ENCODE measurements around the gene USP48. TPM values are rescaled to one million over a fixed set of nuclear protein-coding genes. Genes with fewer than 3 reads are reported as not detected.

The USP48 gene
- total and polyA plus RNA-seq, 2 of the 13 experiments (the other 11 are each of a cell fraction or from before 2014, with no cell fraction given) = 30.4 to 30.7 TPM

DNA sequence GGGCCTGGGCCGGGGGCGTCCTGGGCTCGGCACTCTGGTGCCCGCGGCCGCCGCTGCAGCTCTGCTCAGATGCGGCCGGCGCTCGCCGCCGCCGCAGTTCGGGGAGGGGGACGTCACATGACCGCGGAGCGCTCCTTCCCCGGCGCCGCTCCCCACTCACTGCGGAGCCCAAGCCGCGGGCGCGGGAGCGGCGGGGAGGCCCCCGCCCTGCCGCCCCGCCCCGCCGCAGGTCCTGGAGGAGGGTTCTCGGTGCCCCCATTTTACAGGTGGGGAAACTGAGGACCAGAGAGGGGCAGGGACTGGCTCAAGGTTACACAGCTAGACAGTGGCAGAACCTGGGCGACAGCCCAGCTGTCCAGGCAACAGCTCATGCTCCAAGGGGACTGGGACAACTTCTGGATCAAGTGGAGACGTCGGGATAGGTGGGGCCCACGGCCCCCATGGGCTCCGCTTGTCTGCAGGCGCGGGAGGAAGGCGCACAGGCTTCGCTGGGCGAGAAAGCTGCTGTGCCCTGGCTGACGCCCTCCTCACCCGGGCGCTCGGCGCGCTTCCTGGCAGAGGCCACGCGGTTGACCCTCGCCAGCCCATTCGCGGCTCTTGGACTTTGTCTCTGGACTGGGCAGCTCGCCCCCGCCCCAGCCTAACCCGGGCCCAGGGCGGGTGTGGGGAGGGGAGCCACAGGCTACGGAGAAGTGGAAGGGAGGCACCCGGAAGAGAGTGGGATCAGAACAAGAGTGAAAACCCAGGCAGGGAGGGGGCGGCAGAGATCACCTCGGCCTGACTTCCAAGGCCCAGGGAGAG lies 113.5 kb downstream of the USP48 start, which contains the start of gene RAP1GAP (continued):
- TF ChIP-seq ZNF670 (CRISPR knock-in tag; IDR thresholded peaks at IDR 0.05; ENCODE audit: borderline replicate concordance) (peak; percentile 89; the same call in 1 of the 2 replicates), MLLT10 (CRISPR knock-in tag; IDR thresholded peaks at IDR 0.05) (no peak), RCOR2 (CRISPR knock-in tag; IDR thresholded peaks at IDR 0.05) (0 out of 2 replicates have a peak, but pooled peaks have one; percentile 33), RFX3 (CRISPR knock-in tag; IDR thresholded peaks at IDR 0.05) (0 out of 2 replicates have a peak, but pooled peaks have one; percentile 11), GTF2F1 (IDR thresholded peaks at IDR 0.05; ENCODE audit: low read length) (no peak), ZNF124 (CRISPR knock-in tag; IDR thresholded peaks at IDR 0.05) (0 out of 2 replicates have a peak, but pooled peaks have one; percentile 63), AKAP8 (CRISPR knock-in tag; IDR thresholded peaks at IDR 0.05) (0 out of 2 replicates have a peak, but pooled peaks have one; percentile 32), RARG (CRISPR knock-in tag; IDR thresholded peaks at IDR 0.05; ENCODE audit: low read depth) (no peak), PHF5A (CRISPR knock-in tag; IDR thresholded peaks at IDR 0.05; ENCODE audit: low read depth, unreplicated experiment) (peak; percentile 80)
- TF ChIP-seq, protein P1, sequence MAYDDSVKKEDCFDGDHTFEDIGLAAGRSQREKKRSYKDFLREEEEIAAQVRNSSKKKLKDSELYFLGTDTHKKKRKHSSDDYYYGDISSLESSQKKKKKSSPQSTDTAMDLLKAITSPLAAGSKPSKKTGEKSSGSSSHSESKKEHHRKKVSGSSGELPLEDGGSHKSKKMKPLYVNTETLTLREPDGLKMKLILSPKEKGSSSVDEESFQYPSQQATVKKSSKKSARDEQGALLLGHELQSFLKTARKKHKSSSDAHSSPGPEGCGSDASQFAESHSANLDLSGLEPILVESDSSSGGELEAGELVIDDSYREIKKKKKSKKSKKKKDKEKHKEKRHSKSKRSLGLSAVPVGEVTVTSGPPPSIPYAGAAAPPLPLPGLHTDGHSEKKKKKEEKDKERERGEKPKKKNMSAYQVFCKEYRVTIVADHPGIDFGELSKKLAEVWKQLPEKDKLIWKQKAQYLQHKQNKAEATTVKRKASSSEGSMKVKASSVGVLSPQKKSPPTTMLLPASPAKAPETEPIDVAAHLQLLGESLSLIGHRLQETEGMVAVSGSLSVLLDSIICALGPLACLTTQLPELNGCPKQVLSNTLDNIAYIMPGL (CRISPR knock-in tag; IDR thresholded peaks at IDR 0.05; ENCODE audit: borderline replicate concordance in 1 of 2, low read depth in 1 of 2) = peak; percentile 77 to 87; a peak in 3 of 4 replicates
- TF ChIP-seq, protein P2, sequence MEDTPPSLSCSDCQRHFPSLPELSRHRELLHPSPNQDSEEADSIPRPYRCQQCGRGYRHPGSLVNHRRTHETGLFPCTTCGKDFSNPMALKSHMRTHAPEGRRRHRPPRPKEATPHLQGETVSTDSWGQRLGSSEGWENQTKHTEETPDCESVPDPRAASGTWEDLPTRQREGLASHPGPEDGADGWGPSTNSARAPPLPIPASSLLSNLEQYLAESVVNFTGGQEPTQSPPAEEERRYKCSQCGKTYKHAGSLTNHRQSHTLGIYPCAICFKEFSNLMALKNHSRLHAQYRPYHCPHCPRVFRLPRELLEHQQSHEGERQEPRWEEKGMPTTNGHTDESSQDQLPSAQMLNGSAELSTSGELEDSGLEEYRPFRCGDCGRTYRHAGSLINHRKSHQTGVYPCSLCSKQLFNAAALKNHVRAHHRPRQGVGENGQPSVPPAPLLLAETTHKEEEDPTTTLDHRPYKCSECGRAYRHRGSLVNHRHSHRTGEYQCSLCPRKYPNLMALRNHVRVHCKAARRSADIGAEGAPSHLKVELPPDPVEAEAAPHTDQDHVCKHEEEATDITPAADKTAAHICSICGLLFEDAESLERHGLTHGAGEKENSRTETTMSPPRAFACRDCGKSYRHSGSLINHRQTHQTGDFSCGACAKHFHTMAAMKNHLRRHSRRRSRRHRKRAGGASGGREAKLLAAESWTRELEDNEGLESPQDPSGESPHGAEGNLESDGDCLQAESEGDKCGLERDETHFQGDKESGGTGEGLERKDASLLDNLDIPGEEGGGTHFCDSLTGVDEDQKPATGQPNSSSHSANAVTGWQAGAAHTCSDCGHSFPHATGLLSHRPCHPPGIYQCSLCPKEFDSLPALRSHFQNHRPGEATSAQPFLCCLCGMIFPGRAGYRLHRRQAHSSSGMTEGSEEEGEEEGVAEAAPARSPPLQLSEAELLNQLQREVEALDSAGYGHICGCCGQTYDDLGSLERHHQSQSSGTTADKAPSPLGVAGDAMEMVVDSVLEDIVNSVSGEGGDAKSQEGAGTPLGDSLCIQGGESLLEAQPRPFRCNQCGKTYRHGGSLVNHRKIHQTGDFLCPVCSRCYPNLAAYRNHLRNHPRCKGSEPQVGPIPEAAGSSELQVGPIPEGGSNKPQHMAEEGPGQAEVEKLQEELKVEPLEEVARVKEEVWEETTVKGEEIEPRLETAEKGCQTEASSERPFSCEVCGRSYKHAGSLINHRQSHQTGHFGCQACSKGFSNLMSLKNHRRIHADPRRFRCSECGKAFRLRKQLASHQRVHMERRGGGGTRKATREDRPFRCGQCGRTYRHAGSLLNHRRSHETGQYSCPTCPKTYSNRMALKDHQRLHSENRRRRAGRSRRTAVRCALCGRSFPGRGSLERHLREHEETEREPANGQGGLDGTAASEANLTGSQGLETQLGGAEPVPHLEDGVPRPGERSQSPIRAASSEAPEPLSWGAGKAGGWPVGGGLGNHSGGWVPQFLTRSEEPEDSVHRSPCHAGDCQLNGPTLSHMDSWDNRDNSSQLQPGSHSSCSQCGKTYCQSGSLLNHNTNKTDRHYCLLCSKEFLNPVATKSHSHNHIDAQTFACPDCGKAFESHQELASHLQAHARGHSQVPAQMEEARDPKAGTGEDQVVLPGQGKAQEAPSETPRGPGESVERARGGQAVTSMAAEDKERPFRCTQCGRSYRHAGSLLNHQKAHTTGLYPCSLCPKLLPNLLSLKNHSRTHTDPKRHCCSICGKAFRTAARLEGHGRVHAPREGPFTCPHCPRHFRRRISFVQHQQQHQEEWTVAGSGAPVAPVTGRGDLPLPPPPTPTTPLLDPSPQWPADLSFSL (CRISPR knock-in tag; IDR thresholded peaks at IDR 0.05) = no peak
- TF ChIP-seq, protein P3, sequence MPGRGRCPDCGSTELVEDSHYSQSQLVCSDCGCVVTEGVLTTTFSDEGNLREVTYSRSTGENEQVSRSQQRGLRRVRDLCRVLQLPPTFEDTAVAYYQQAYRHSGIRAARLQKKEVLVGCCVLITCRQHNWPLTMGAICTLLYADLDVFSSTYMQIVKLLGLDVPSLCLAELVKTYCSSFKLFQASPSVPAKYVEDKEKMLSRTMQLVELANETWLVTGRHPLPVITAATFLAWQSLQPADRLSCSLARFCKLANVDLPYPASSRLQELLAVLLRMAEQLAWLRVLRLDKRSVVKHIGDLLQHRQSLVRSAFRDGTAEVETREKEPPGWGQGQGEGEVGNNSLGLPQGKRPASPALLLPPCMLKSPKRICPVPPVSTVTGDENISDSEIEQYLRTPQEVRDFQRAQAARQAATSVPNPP (CRISPR knock-in tag; IDR thresholded peaks at IDR 0.05) = peak; percentile 81; the same call in 1 of the 2 replicates
- TF ChIP-seq, protein P4, sequence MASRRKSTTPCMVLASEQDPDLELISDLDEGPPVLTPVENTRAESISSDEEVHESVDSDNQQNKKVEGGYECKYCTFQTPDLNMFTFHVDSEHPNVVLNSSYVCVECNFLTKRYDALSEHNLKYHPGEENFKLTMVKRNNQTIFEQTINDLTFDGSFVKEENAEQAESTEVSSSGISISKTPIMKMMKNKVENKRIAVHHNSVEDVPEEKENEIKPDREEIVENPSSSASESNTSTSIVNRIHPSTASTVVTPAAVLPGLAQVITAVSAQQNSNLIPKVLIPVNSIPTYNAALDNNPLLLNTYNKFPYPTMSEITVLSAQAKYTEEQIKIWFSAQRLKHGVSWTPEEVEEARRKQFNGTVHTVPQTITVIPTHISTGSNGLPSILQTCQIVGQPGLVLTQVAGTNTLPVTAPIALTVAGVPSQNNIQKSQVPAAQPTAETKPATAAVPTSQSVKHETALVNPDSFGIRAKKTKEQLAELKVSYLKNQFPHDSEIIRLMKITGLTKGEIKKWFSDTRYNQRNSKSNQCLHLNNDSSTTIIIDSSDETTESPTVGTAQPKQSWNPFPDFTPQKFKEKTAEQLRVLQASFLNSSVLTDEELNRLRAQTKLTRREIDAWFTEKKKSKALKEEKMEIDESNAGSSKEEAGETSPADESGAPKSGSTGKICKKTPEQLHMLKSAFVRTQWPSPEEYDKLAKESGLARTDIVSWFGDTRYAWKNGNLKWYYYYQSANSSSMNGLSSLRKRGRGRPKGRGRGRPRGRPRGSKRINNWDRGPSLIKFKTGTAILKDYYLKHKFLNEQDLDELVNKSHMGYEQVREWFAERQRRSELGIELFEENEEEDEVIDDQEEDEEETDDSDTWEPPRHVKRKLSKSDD (CRISPR knock-in tag; IDR thresholded peaks at IDR 0.05; ENCODE audit: low read depth) = no peak
- TF ChIP-seq, protein P5, sequence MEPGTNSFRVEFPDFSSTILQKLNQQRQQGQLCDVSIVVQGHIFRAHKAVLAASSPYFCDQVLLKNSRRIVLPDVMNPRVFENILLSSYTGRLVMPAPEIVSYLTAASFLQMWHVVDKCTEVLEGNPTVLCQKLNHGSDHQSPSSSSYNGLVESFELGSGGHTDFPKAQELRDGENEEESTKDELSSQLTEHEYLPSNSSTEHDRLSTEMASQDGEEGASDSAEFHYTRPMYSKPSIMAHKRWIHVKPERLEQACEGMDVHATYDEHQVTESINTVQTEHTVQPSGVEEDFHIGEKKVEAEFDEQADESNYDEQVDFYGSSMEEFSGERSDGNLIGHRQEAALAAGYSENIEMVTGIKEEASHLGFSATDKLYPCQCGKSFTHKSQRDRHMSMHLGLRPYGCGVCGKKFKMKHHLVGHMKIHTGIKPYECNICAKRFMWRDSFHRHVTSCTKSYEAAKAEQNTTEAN (CRISPR knock-in tag; conservative IDR thresholded peaks at IDR 0.05) = peak; percentile 85
